Subcutaneous adipose tissue (tissue), 4 donors: ENCODE data around the gene GJA5. TPM values are rescaled to one million over a fixed set of nuclear protein-coding genes. Genes with fewer than 3 reads are reported as not detected.

Experiments used
- CTCF ChIP-seq: fragments of 450-650 bp; IDR thresholded peaks from one replicate; pipeline ENCODE4 v1.5.1; 2016; ENCODE audit warnings: low read depth, mild to moderate bottlenecking, control low read depth, antibody characterized with exemption, moderate library complexity
- total RNA-seq, 4 donors: library from RNA; depleted of rRNA; stranded (reverse); fragments of >200 nt; gene quantifications; one replicate each; pipeline ENCODE4 v1.1.0, GENCODE V29; 2016

The GJA5 gene
- total RNA-seq, 4 donors from 2014 or later = 4.2 to 15.3 (median 11.5) TPM

- TF ChIP-seq CTCF = no peak
These were observed 2.0 kb upstream of the GJA5 start for GRCh38 chr1:147762233-147763024.

GRCh38 chr1:147758379-147759100 lies 1.9 kb downstream of the GJA5 start:
- no peak for TF ChIP-seq CTCF

GRCh38 chr1:147757015-147757990 lies 3.1 kb downstream of the GJA5 start:
- TF ChIP-seq CTCF = no peak

GRCh38 chr1:147756341-147756740 lies 4.1 kb downstream of the GJA5 start:
- no peak for TF ChIP-seq CTCF

GRCh38 chr1:147754661-147755060 lies 5.7 kb downstream of the GJA5 start:
- no peak for TF ChIP-seq CTCF

GRCh38 chr1:147753081-147753480 lies 7.3 kb downstream of the GJA5 start:
- no peak for TF ChIP-seq CTCF
